ENCODE data around the gene GAS7.

DNA sequence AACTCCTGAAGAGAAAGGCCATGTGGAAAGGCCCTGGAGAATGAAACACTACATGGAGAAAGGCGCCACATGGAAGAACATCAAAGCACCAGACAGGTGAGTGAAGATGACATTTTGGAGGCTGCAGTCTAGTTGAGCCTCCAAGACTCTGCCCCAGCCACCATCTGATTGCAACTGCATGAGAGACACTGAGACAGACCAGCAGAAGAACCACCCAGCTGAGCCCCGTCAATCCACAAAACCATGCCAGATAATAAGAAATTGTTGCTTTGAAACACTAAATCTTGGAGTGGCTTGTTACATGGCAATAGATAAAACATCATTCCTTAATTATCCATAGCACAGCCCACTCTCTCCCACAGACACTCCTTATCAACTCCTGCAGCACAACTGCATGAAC is 4.8 kb downstream of the GAS7 start:
- TF ChIP-seq, protein P1, sequence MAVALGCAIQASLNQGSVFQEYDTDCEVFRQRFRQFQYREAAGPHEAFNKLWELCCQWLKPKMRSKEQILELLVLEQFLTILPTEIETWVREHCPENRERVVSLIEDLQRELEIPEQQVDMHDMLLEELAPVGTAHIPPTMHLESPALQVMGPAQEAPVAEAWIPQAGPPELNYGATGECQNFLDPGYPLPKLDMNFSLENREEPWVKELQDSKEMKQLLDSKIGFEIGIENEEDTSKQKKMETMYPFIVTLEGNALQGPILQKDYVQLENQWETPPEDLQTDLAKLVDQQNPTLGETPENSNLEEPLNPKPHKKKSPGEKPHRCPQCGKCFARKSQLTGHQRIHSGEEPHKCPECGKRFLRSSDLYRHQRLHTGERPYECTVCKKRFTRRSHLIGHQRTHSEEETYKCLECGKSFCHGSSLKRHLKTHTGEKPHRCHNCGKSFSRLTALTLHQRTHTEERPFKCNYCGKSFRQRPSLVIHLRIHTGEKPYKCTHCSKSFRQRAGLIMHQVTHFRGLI (CRISPR knock-in tag; IDR thresholded peaks at IDR 0.05), result no peak
- TF ChIP-seq ZNF274 (IDR thresholded peaks at IDR 0.05; ENCODE audit: borderline replicate concordance, low read depth, low read length), result no peak
- TF ChIP-seq CTCF (IDR thresholded peaks at IDR 0.05 in 2 of 3, conservative IDR thresholded peaks at IDR 0.05 in 1 of 3; ENCODE audit: insufficient read depth in 2 of 3, low read depth in 1 of 3, low read length in 3 of 3), result no peak
- TF ChIP-seq SREBF2 (CRISPR knock-in tag; IDR thresholded peaks at IDR 0.05), result no peak
- no peak for TF ChIP-seq ATF2 (CRISPR knock-in tag; IDR thresholded peaks at IDR 0.05)
- TF ChIP-seq FOSL1 (tag; conservative IDR thresholded peaks at IDR 0.05), result no peak
- TF ChIP-seq, protein P2, sequence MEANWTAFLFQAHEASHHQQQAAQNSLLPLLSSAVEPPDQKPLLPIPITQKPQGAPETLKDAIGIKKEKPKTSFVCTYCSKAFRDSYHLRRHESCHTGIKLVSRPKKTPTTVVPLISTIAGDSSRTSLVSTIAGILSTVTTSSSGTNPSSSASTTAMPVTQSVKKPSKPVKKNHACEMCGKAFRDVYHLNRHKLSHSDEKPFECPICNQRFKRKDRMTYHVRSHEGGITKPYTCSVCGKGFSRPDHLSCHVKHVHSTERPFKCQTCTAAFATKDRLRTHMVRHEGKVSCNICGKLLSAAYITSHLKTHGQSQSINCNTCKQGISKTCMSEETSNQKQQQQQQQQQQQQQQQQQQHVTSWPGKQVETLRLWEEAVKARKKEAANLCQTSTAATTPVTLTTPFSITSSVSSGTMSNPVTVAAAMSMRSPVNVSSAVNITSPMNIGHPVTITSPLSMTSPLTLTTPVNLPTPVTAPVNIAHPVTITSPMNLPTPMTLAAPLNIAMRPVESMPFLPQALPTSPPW (CRISPR knock-in tag; IDR thresholded peaks at IDR 0.05), result no peak
- TF ChIP-seq SMARCA5 (IDR thresholded peaks at IDR 0.05), result no peak
- TF ChIP-seq, protein P3, sequence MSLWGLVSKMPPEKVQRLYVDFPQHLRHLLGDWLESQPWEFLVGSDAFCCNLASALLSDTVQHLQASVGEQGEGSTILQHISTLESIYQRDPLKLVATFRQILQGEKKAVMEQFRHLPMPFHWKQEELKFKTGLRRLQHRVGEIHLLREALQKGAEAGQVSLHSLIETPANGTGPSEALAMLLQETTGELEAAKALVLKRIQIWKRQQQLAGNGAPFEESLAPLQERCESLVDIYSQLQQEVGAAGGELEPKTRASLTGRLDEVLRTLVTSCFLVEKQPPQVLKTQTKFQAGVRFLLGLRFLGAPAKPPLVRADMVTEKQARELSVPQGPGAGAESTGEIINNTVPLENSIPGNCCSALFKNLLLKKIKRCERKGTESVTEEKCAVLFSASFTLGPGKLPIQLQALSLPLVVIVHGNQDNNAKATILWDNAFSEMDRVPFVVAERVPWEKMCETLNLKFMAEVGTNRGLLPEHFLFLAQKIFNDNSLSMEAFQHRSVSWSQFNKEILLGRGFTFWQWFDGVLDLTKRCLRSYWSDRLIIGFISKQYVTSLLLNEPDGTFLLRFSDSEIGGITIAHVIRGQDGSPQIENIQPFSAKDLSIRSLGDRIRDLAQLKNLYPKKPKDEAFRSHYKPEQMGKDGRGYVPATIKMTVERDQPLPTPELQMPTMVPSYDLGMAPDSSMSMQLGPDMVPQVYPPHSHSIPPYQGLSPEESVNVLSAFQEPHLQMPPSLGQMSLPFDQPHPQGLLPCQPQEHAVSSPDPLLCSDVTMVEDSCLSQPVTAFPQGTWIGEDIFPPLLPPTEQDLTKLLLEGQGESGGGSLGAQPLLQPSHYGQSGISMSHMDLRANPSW (CRISPR knock-in tag; IDR thresholded peaks at IDR 0.05), result no peak
- TF ChIP-seq JUND (IDR thresholded peaks at IDR 0.05; ENCODE audit: borderline replicate concordance, low read depth, low read length), result no peak
- TF ChIP-seq JUND (tag; IDR thresholded peaks at IDR 0.05; ENCODE audit: borderline replicate concordance, low read depth, low read length), result no peak
